B cell (primary cell): ENCODE measurements around the gene ACOX3.

Experiments used
- EZH2 ChIP-seq: IDR thresholded peaks from 2 replicates; pipeline ENCODE4 v1.6.1; 2012; ENCODE audit warnings: borderline replicate concordance, low read depth, mild to moderate bottlenecking, moderate library complexity, low read length; ENCODE audit not compliant: insufficient read depth, poor library complexity, severe bottlenecking
- TF ChIP-seq, protein P1 (sequence below): fragments of 200-600 bp; IDR thresholded peaks from one replicate; pipeline ENCODE4 v1.8.0; 2022; ENCODE audit warnings: antibody characterized with exemption, mild to moderate bottlenecking

GRCh38 chr4:8473920-8474590 is 33.5 kb upstream of the ACOX3 start:
- TF ChIP-seq, protein P1, sequence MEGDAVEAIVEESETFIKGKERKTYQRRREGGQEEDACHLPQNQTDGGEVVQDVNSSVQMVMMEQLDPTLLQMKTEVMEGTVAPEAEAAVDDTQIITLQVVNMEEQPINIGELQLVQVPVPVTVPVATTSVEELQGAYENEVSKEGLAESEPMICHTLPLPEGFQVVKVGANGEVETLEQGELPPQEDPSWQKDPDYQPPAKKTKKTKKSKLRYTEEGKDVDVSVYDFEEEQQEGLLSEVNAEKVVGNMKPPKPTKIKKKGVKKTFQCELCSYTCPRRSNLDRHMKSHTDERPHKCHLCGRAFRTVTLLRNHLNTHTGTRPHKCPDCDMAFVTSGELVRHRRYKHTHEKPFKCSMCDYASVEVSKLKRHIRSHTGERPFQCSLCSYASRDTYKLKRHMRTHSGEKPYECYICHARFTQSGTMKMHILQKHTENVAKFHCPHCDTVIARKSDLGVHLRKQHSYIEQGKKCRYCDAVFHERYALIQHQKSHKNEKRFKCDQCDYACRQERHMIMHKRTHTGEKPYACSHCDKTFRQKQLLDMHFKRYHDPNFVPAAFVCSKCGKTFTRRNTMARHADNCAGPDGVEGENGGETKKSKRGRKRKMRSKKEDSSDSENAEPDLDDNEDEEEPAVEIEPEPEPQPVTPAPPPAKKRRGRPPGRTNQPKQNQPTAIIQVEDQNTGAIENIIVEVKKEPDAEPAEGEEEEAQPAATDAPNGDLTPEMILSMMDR = no peak
- TF ChIP-seq EZH2 = no peak
